Dendritic cell treated with granulocyte-macrophage colony-stimulating factor and Interleukin-4, amounts not matched to agents 40 ng/mL and 50 ng/mL, for 4 days (primary cell): ENCODE data around the gene MTARC1.

Experiments used
- H3K27ac Mint-ChIP-seq: one replicate; pipeline ENCODE4 v1.8.0; 2022; ENCODE audit warnings: mild to moderate bottlenecking, mixed read lengths
- H3K27me3 Mint-ChIP-seq: one replicate; pipeline ENCODE4 v1.8.0; 2022; ENCODE audit warnings: mild to moderate bottlenecking, mixed read lengths
- H3K36me3 Mint-ChIP-seq: one replicate; pipeline ENCODE4 v1.8.0; 2022; ENCODE audit warnings: low read depth, mixed read lengths
- H3K4me1 Mint-ChIP-seq: one replicate; pipeline ENCODE4 v1.8.0; 2022; ENCODE audit warnings: low read depth, mixed read lengths
- H3K4me3 Mint-ChIP-seq: one replicate; pipeline ENCODE4 v1.8.0; 2022; ENCODE audit warnings: mild to moderate bottlenecking, moderate library complexity, mixed read lengths
- H3K9me3 Mint-ChIP-seq: one replicate; pipeline ENCODE4 v1.8.0; 2022; ENCODE audit warnings: mixed read lengths
- intact Hi-C: fragments of 100-400 bp; cut with micrococcal nuclease; formaldehyde crosslinking; loops from one replicate; pipeline ENCODE4 v1.15.0; 2022

The MTARC1 gene

DNA sequence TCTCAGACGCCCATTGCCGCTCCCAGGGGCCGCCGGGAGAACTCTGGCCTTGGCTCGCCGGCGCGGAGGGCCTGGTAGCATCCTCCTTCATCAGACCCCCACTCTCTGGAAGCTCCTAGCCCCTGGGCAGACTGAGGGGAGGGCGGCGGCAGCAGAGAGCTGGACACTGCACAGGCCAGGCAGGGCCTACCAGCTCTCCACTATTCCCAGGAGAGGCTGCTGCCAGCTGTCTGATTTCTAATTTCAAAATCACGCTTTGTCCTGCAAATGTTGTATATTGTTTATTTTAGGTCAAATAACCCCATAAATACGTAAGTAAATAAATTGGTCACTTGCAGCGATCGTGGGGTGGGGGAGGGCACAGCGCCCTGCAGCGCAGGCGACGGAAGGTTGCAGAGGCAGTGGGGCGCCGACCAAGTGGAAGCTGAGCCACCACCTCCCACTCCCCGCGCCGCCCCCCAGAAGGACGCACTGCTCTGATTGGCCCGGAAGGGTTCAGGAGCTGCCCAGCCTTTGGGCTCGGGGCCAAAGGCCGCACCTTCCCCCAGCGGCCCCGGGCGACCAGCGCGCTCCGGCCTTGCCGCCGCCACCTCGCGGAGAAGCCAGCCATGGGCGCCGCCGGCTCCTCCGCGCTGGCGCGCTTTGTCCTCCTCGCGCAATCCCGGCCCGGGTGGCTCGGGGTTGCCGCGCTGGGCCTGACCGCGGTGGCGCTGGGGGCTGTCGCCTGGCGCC is at the start of gene MTARC1:
TSS of gene MTARC1 (plus strand) at position 577 of the 732 bp plus-strand sequence. CDS start at position 609, 32 bp downstream.
- H3K4me1 Mint-ChIP-seq = peaks cover 59% of the 10 kb centered on the region
- intact Hi-C loops = no loop called here
- no peaks in the 10 kb centered on the region for H3K36me3 Mint-ChIP-seq
- peak within 1 kb of the TSS; percentile 83 for H3K4me3 Mint-ChIP-seq
- no peaks in the 10 kb centered on the region for H3K9me3 Mint-ChIP-seq
- H3K27me3 Mint-ChIP-seq = peaks cover 7% of the 10 kb centered on the region
- H3K27ac Mint-ChIP-seq = peak within 1 kb of the TSS; percentile 68

DNA sequence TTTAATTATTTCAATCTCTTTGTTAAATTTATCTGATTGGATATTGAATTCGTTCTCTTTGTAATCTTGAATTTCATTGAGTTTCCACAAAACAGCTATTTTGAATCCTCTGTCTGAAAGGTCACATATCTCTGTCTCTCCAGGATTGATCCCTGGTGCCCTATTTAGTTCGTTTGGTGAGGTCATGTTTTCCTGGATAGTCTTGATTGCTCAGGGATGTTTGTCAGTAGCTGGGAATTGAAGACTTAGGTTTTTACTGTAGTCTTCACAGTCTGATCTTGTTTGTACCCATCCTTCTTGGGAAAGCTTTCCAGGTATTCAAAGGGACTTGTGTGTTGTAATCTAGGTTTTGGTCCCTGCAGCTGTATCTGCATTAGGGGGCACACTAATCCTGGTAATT is 45.4 kb upstream of the MTARC1 start:
- no peaks in the 10 kb centered on the region for H3K9me3 Mint-ChIP-seq
- peaks cover 29% of the 10 kb centered on the region for H3K27me3 Mint-ChIP-seq
- H3K4me1 Mint-ChIP-seq = no peaks in the 10 kb centered on the region
- intact Hi-C loops = no loop called here
- H3K4me3 Mint-ChIP-seq = no peak overlapping the region
- no peak overlapping the region for H3K27ac Mint-ChIP-seq
- no peaks in the 10 kb centered on the region for H3K36me3 Mint-ChIP-seq

DNA sequence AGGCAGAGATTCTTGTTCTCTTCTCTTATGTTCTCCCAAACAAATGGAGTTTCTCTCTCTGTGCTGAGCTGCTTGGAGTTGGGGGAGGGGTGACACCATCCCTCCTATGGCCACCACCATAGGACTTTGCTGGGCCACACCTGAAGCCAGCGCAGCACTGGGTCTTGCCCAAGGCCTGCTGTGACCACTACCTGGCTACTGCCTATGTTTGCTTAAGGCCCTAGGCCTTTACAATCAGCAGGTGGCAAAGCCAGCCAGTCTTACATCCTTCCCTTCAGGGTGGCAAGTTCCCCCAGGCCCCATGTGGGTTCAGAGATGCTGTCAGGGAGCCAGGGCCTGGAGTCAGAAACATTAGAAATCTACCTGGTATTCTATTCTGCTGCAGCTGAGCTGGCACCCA is 44.9 kb upstream of the MTARC1 start:
- Mint-ChIP-seq H3K4me1 (no peaks in the 10 kb centered on the region), H3K36me3 (no peaks in the 10 kb centered on the region), H3K9me3 (no peaks in the 10 kb centered on the region), H3K4me3 (no peak overlapping the region), H3K27me3 (peaks cover 31% of the 10 kb centered on the region), H3K27ac (no peak overlapping the region)
- intact Hi-C loops = no loop called here

DNA sequence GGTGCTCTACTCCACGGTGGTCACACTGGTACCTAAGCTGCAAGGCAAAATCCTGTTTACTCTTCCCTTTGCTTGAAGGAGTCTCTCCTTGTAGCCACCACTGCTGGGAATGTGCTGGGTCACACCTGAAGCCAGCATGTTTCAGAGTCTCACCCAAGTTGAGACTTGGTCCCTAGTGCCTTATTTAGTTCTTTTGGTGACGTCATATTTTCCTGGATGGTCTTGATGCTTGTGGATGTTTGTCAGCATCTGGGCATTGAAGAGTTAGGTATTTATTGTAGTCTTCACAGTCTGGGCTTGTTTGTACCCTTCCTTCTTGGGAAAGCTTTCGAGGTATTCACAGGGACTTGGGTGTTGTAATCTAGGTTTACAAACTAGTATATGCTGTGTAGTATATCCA is 44.2 kb upstream of the MTARC1 start:
- Mint-ChIP-seq H3K9me3 (no peaks in the 10 kb centered on the region), H3K36me3 (no peaks in the 10 kb centered on the region), H3K4me1 (no peaks in the 10 kb centered on the region), H3K27ac (no peak overlapping the region), H3K27me3 (peaks cover 34% of the 10 kb centered on the region), H3K4me3 (no peak overlapping the region)
- intact Hi-C loops = no loop called here

DNA sequence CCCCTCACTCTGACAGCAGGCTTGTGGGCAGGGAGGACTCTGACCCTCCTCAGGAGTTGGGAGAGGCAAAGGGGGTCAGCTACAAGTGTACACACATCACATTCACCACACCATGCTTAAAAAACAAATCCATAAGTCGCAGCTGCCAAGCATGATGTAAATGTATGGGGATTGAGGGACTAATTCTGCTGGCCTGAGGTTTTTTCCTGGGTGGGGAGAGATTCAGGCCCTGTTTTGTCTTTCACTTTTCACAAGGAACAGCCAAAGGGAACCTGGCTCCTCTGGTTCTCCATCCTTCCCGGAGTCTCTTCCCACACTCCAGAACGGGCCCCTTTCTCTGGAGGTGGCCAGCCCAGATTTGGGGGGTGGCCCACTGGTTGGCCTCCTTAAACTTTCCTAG is 39.9 kb upstream of the MTARC1 start:
- Mint-ChIP-seq H3K4me1 (peaks cover 12% of the 10 kb centered on the region), H3K4me3 (no peak overlapping the region), H3K36me3 (no peaks in the 10 kb centered on the region), H3K27ac (no peak overlapping the region), H3K27me3 (peaks cover 41% of the 10 kb centered on the region), H3K9me3 (no peaks in the 10 kb centered on the region)
- intact Hi-C loops = no loop called here

DNA sequence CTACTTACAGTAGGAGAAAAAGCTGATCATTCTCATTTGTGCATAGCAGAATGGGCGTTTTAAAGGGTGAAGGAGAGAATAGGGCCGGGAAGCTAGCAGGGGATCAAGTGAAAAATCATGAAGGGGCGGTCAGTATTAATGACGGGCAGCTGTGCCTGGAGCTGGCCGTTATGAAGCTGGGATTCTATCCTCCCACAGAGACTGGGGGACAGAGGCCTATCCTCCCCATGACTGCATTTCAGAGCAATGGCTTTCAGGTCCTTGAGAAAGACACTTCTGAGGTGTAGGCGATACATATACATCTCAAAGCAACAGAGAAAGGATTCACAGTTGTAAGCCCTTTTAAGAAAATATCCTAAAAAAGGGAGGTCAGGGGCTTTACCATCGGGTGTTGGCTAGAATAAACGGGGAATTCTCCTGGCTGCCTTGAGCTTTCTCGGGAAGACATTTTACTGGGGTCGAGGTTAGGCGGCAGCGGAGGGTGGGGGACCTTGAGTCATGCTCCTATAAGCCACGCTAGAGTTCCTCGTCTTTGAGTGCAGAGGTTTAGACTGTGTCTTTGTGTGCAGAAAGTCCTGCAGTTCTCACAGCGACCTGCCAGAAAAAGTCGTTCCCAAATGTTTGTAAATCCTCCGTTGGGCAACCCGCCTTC is 39.1 kb upstream of the MTARC1 start:
- Mint-ChIP-seq H3K4me3 (peak overlapping the region; percentile 83), H3K4me1 (peaks cover 12% of the 10 kb centered on the region), H3K27ac (peak overlapping the region; percentile 20), H3K36me3 (no peaks in the 10 kb centered on the region), H3K27me3 (peaks cover 43% of the 10 kb centered on the region), H3K9me3 (no peaks in the 10 kb centered on the region)
- intact Hi-C loops = no loop called here

DNA sequence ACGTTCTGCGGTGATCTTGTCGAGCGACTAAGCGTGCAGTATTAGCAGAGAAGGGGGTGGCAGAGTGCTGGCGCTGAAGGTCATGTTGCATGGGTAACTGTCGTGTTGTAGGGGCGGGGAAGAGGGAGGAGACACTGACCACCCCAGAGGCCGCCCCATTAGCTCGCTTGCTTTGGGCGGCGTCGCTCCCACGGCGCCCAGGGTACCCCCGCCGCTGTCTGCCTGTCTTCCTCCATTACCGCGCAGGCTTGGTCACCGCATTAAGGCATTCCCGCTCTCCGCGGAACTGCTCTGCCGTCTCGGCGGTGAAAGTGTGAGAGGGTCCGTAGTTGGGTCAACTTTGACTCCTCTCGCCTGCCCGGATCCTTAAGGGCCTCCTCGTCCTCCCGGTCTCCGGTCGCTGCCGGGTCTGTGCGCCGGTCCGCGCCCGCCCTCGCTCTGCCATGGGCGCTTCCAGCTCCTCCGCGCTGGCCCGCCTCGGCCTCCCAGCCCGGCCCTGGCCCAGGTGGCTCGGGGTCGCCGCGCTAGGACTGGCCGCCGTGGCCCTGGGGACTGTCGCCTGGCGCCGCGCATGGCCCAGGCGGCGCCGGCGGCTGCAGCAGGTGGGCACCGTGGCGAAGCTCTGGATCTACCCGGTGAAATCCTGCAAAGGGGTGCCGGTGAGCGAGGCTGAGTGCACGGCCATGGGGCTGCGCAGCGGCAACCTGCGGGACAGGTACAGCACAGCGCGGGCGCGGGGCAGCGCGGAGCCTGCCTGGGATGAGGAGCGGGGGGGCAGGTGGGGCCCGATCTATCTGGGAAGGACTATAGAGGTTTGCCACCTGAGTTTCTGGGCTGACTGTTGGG is 38.4 kb upstream of the MTARC1 start, which contains the start of gene MTARC2:
TSS of gene MTARC2 (plus strand) at position 234 of the 846 bp plus-strand sequence. CDS start at position 444, 210 bp downstream.
- Mint-ChIP-seq H3K27ac (peak within 1 kb of the TSS; percentile 20), H3K27me3 (peaks cover 43% of the 10 kb centered on the region), H3K4me3 (peak within 1 kb of the TSS; percentile 83), H3K36me3 (no peaks in the 10 kb centered on the region), H3K9me3 (no peaks in the 10 kb centered on the region), H3K4me1 (peaks cover 12% of the 10 kb centered on the region)
- intact Hi-C loops = no loop called here

DNA sequence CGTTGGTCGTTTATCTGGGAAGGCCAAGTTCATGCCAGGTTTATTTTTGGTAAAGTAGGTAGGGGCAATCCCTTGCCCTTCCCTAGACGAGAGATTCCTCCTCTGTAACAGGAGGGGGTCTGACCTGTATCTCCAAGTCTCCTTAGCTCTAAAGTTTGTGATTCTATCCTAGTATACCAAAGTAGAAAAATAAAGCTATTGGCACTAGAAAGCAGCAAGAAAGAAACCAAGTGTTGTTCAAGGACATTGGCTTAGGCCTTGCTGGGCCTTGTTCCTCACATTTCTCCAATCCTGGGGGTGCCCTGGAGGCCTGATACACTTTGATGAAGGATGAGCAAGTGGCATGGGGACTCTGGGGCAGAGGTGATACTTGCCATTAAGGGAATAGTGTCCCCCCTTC is 37.8 kb upstream of the MTARC1 start:
- intact Hi-C loops = no loop called here
- Mint-ChIP-seq H3K4me3 (peak overlapping the region; percentile 83), H3K9me3 (no peaks in the 10 kb centered on the region), H3K36me3 (no peaks in the 10 kb centered on the region), H3K27ac (no peak overlapping the region), H3K27me3 (peaks cover 43% of the 10 kb centered on the region), H3K4me1 (peaks cover 13% of the 10 kb centered on the region)

DNA sequence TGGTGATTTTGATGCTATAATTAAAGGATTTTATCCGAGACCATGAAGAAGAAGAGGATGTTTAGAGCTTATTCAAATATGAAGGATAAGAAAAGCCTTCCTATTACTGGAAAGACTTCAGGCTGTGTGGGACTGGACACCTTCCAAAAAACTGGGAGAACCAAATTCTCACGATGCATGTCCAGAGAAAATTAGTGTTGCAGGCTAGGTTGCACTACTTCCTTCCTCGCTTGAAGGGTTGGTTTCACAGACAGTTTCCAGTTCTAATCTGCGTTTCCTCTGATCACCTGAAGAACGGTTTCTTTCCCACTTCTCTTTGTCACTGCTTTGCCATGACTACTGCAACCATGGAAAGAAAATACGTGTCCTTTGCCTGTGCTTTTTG is 36.6 kb upstream of the MTARC1 start:
- Mint-ChIP-seq H3K36me3 (no peaks in the 10 kb centered on the region), H3K4me3 (no peak overlapping the region), H3K4me1 (peaks cover 24% of the 10 kb centered on the region), H3K27ac (no peak overlapping the region), H3K9me3 (no peaks in the 10 kb centered on the region), H3K27me3 (peaks cover 43% of the 10 kb centered on the region)
- intact Hi-C loops = no loop called here

DNA sequence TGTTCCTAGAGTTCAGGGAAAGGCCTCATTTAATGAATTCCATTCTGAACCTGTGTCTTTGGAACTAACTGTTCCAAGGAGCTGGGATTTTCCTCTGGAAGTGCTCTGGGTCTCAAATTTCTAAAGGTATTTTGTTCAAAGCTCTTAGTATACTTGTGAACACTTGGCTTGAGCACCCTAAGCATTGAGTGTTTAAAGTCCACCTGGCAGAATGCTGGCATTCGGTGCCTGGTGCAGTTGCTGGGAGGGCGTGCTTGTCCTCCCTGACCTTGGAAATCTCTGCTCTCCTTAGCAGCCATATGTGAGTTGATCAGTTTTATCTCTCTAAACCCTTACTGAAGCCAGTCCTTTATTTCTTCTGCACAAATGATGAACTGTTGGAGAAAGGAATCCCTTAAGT is 35.6 kb upstream of the MTARC1 start:
- H3K27ac Mint-ChIP-seq = no peak overlapping the region
- no peaks in the 10 kb centered on the region for H3K9me3 Mint-ChIP-seq
- peaks cover 35% of the 10 kb centered on the region for H3K27me3 Mint-ChIP-seq
- H3K36me3 Mint-ChIP-seq = no peaks in the 10 kb centered on the region
- peaks cover 28% of the 10 kb centered on the region for H3K4me1 Mint-ChIP-seq
- intact Hi-C loops = no loop called here
- no peak overlapping the region for H3K4me3 Mint-ChIP-seq

DNA sequence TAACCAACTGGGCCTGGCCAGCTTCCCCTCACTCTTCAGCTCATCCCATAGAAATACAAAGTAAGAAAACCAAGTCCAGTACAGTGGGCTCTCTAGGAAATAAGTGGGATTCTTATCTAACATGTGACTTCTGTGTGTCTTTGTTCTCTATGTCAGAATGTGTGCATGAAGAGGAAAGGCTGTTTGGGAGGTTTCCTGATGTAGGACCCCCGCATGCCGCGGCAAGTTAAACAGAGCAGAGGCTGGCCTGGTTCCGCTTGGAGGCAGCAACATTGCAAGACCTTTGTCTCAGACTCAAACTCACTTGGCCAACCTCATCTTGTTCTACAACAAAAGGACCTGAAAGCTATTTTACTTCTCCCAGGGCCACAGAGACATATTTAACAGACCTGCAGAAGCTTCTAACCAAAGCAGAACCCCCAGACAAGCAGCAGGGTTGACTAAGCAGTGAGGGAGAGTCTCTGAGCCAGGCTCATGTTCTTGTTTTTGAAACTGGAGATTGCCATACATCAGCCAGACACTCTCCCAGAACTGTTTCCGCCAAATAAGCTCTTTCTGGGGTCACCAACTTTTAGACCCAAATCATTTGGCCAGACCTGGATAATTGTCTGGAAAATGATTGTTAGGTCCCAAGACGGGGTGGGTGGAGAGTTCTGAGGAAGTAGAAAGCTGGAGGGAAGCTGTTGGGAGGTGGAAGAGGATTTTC is 32.3 kb upstream of the MTARC1 start:
- H3K4me1 Mint-ChIP-seq = peaks cover 17% of the 10 kb centered on the region
- H3K4me3 Mint-ChIP-seq = no peak overlapping the region
- peaks cover 8% of the 10 kb centered on the region for H3K27me3 Mint-ChIP-seq
- no peaks in the 10 kb centered on the region for H3K36me3 Mint-ChIP-seq
- intact Hi-C loops = no loop called here
- H3K9me3 Mint-ChIP-seq = no peaks in the 10 kb centered on the region
- no peak overlapping the region for H3K27ac Mint-ChIP-seq

DNA sequence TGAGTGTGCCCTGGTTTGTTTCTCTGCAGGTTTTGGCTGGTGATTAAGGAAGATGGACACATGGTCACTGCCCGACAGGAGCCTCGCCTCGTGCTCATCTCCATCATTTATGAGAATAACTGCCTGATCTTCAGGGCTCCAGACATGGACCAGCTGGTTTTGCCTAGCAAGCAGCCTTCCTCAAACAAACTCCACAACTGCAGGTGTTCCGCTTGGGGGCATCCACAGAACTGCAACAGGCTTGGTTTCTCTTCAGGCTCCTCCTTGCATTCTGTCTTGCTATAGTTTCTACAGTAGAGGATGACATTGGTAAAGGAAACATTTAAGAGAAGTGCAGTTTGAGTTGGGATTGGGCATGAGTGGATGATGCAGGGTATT is 31.8 kb upstream of the MTARC1 start:
- H3K4me3 Mint-ChIP-seq = no peak overlapping the region
- H3K27me3 Mint-ChIP-seq = peaks cover 4% of the 10 kb centered on the region
- H3K36me3 Mint-ChIP-seq = no peaks in the 10 kb centered on the region
- no peak overlapping the region for H3K27ac Mint-ChIP-seq
- H3K4me1 Mint-ChIP-seq = peaks cover 17% of the 10 kb centered on the region
- no peaks in the 10 kb centered on the region for H3K9me3 Mint-ChIP-seq
- intact Hi-C loops = no loop called here

DNA sequence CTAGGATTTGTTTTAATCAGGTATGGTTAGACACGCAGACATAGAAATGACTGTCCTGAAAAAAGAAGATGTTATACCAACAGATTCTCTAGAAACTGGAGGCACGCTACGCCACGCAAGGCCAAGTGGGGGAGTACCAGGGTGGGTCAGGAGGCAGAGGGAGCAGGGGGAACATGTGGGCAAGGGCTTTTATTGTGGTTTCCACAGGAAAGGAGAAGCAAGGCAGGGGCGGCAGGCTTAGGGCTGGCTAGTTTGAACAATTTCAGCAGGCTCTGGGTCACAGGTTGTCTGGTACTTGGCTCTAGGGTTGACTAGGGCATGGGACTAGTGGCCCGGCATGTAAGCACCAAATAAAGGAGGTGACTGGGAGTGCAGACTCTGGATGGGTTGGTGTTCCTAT is 31.4 kb upstream of the MTARC1 start:
- intact Hi-C loops = no loop called here
- Mint-ChIP-seq H3K36me3 (no peaks in the 10 kb centered on the region), H3K27ac (no peak overlapping the region), H3K4me1 (peaks cover 17% of the 10 kb centered on the region), H3K27me3 (peaks cover 2% of the 10 kb centered on the region), H3K4me3 (no peak overlapping the region), H3K9me3 (no peaks in the 10 kb centered on the region)
